A204.1 (cell line): ENCODE data around the gene PHKB.
"Not testable (repeated sequence)": the region's sequence is repeated elsewhere in the genome, so short reads cannot be mapped to it uniquely, and the experiment has no call there.

Experiments
- FAIRE-seq: peaks from 2 replicates; lab custom pipeline; 2012; peaks lifted over from hg19 to GRCh38; lab: Jason Lieb, UNC

The PHKB gene

GRCh38 chr16:47507701-47508100 is 46.6 kb downstream of the PHKB start:
- no peak for FAIRE-seq

- FAIRE-seq, result no peak
Observed at GRCh38 chr16:47511882-47512281, 50.8 kb downstream of the PHKB start.

GRCh38 chr16:47519037-47519436 is 57.9 kb downstream of the PHKB start:
- FAIRE-seq, result no peak

GRCh38 chr16:47519546-47519945 is 58.4 kb downstream of the PHKB start:
- FAIRE-seq, result peak; percentile 29

GRCh38 chr16:47519996-47520679 is 59.0 kb downstream of the PHKB start:
- FAIRE-seq, result no peak

- FAIRE-seq, result no peak
Observed at GRCh38 chr16:47523342-47524006, 62.3 kb downstream of the PHKB start.

- no peak for FAIRE-seq
Observed at GRCh38 chr16:47524007-47524405, 62.9 kb downstream of the PHKB start.

GRCh38 chr16:47528431-47528830 is 67.3 kb downstream of the PHKB start:
- FAIRE-seq, result no peak

- FAIRE-seq, result no peak
Observed at GRCh38 chr16:47533744-47534292, 72.7 kb downstream of the PHKB start.

GRCh38 chr16:47538472-47538871 is 77.3 kb downstream of the PHKB start:
- FAIRE-seq, result no peak

GRCh38 chr16:47539707-47540670 is 78.9 kb downstream of the PHKB start:
- not testable (repeated sequence) for FAIRE-seq

GRCh38 chr16:47541135-47541534 is 80.0 kb downstream of the PHKB start:
- FAIRE-seq, result not testable (repeated sequence)

- FAIRE-seq, result not testable (repeated sequence)
Observed at GRCh38 chr16:47544255-47544654, 83.1 kb downstream of the PHKB start.

- not testable (repeated sequence) for FAIRE-seq
Observed at GRCh38 chr16:47551185-47551584, 90.1 kb downstream of the PHKB start.

GRCh38 chr16:47551767-47552166 is 90.6 kb downstream of the PHKB start:
- FAIRE-seq, result not testable (repeated sequence)

GRCh38 chr16:47553853-47554564 is 92.9 kb downstream of the PHKB start:
- no peak for FAIRE-seq

GRCh38 chr16:47554587-47554986 is 93.5 kb downstream of the PHKB start:
- FAIRE-seq, result not testable (repeated sequence)

GRCh38 chr16:47561286-47561685 is 100.2 kb downstream of the PHKB start:
- no peak for FAIRE-seq

- no peak for FAIRE-seq
Observed at GRCh38 chr16:47562366-47562765, 101.2 kb downstream of the PHKB start.

- FAIRE-seq, result no peak
Observed at GRCh38 chr16:47565454-47565853, 104.3 kb downstream of the PHKB start.

- no peak for FAIRE-seq
Observed at GRCh38 chr16:47567321-47567720, 106.2 kb downstream of the PHKB start.

- FAIRE-seq, result no peak
Observed at GRCh38 chr16:47568351-47568750, 107.2 kb downstream of the PHKB start.
